GM19099 (cell line): ENCODE measurements around the gene SLC22A25.

Experiments used
- POLR2A ChIP-seq: IDR thresholded peaks from 3 replicates; pipeline ENCODE4 v1.6.1; 2011; ENCODE audit warnings: low read depth; ENCODE audit not compliant: insufficient read length; ENCODE audit errors: extremely low read depth

The SLC22A25 gene

GRCh38 chr11:63239254-63239653 is 4.1 kb downstream of the SLC22A25 start:
- TF ChIP-seq POLR2A, result no peak

- no peak for TF ChIP-seq POLR2A
These were observed 6.0 kb downstream of the SLC22A25 start for GRCh38 chr11:63237413-63237812.

- no peak for TF ChIP-seq POLR2A
These were observed 13.6 kb downstream of the SLC22A25 start for GRCh38 chr11:63229815-63230214.

- TF ChIP-seq POLR2A, result no peak
These were observed 15.8 kb downstream of the SLC22A25 start for GRCh38 chr11:63227521-63228107.

- TF ChIP-seq POLR2A, result no peak
These were observed 16.8 kb downstream of the SLC22A25 start for GRCh38 chr11:63226488-63227114.

GRCh38 chr11:63214093-63214492 is 29.3 kb downstream of the SLC22A25 start:
- TF ChIP-seq POLR2A, result no peak

- TF ChIP-seq POLR2A, result no peak
These were observed 30.7 kb downstream of the SLC22A25 start for GRCh38 chr11:63212742-63213141.

- TF ChIP-seq POLR2A, result no peak
These were observed 33.3 kb downstream of the SLC22A25 start for GRCh38 chr11:63210111-63210510.
